Astrocyte (in vitro differentiated cells and primary cell): ENCODE data around the gene SP6. TPM values are rescaled to one million over a fixed set of nuclear protein-coding genes. Genes with fewer than 3 reads are reported as not detected.
A peak's percentile ranks its signal among the peaks of the same experiment; 100 is the strongest.

Experiments used
- DNase-seq: peaks from one replicate; pipeline ENCODE4 v3.0.0-alpha.2; 2010; ENCODE audit warnings: low read depth
- FAIRE-seq: peaks from 2 replicates; lab custom pipeline; 2011; peaks lifted over from hg19 to GRCh38; lab: Jason Lieb, UNC
- H2AFZ ChIP-seq: 2 replicates; pipeline ENCODE4 v1.6.0; 2012; ENCODE audit warnings: low read depth, low read length, inconsistent platforms
- H3K27ac ChIP-seq: 2 replicates; pipeline ENCODE4 v1.5.1; 2011; ENCODE audit warnings: low read depth, low read length, inconsistent platforms
- H3K27me3 ChIP-seq: 2 replicates; pipeline ENCODE4 v1.6.0; 2011; ENCODE audit warnings: low read length, inconsistent platforms; ENCODE audit not compliant: insufficient read depth
- H3K36me3 ChIP-seq: 2 replicates; pipeline ENCODE4 v1.5.1; 2011; ENCODE audit warnings: low read length, inconsistent platforms; ENCODE audit not compliant: insufficient read depth
- H3K4me1 ChIP-seq: 2 replicates; pipeline ENCODE4 v1.5.1; 2011; ENCODE audit warnings: low read length, inconsistent platforms; ENCODE audit not compliant: insufficient read depth
- H3K4me2 ChIP-seq: 2 replicates; pipeline ENCODE4 v1.6.0; 2012; ENCODE audit warnings: low read length, inconsistent platforms
- H3K4me3 ChIP-seq: 2 replicates; pipeline ENCODE4 v1.5.1; 2011; ENCODE audit warnings: low read depth, mild to moderate bottlenecking, low read length, inconsistent platforms; ENCODE audit not compliant: insufficient read depth
- H3K79me2 ChIP-seq: 2 replicates; pipeline ENCODE4 v1.6.0; 2012; ENCODE audit warnings: mild to moderate bottlenecking, low read length, inconsistent platforms; ENCODE audit not compliant: insufficient read depth
- H3K9ac ChIP-seq: 2 replicates; pipeline ENCODE4 v1.6.0; 2012; ENCODE audit warnings: mild to moderate bottlenecking, low read length, inconsistent platforms
- H3K9me3 ChIP-seq: 2 replicates; pipeline ENCODE4 v1.5.1; 2012; ENCODE audit warnings: low read depth, mild to moderate bottlenecking, low read length, inconsistent platforms; ENCODE audit not compliant: insufficient read depth
- H4K20me1 ChIP-seq: 2 replicates; pipeline ENCODE4 v1.6.0; 2012; ENCODE audit warnings: low read length, inconsistent platforms; ENCODE audit not compliant: insufficient read depth
- H3K27ac Mint-ChIP-seq: one replicate; pipeline ENCODE4 v1.8.0; 2021; ENCODE audit warnings: mild to moderate bottlenecking, mixed read lengths; ENCODE audit not compliant: unreplicated experiment
- H3K27me3 Mint-ChIP-seq: one replicate; pipeline ENCODE4 v1.8.0; 2021; ENCODE audit warnings: low read depth, mixed read lengths; ENCODE audit not compliant: unreplicated experiment
- H3K36me3 Mint-ChIP-seq: one replicate; pipeline ENCODE4 v1.8.0; 2021; ENCODE audit warnings: low read depth, mixed read lengths; ENCODE audit not compliant: unreplicated experiment
- H3K4me1 Mint-ChIP-seq: one replicate; pipeline ENCODE4 v1.8.0; 2021; ENCODE audit warnings: low read depth, mixed read lengths; ENCODE audit not compliant: unreplicated experiment
- H3K4me3 Mint-ChIP-seq: one replicate; pipeline ENCODE4 v1.8.0; 2021; ENCODE audit warnings: mild to moderate bottlenecking, moderate library complexity, mixed read lengths; ENCODE audit not compliant: unreplicated experiment
- H3K9me3 Mint-ChIP-seq: one replicate; pipeline ENCODE4 v1.8.0; 2021; ENCODE audit warnings: mild to moderate bottlenecking, mixed read lengths; ENCODE audit not compliant: unreplicated experiment
- EZH2 ChIP-seq: IDR thresholded peaks from 2 replicates; pipeline ENCODE4 v1.6.1; 2012; ENCODE audit warnings: mild to moderate bottlenecking, low read length, inconsistent platforms; ENCODE audit not compliant: insufficient read depth
- total RNA-seq: library from RNA; stranded (reverse); gene quantifications from 2 replicates; pipeline ENCODE4 v1.2.1, GENCODE V29; 2021
- TF ChIP-seq, protein P1 (sequence below): IDR thresholded peaks from 2 replicates; pipeline ENCODE4 v1.5.1; 2011; ENCODE audit warnings: low read depth, mild to moderate bottlenecking, inconsistent platforms, low read length, moderate library complexity; ENCODE audit not compliant: insufficient read depth

Gene SP6
- total RNA-seq, 1 donor from 2014 or later = 1.6 TPM

DNA sequence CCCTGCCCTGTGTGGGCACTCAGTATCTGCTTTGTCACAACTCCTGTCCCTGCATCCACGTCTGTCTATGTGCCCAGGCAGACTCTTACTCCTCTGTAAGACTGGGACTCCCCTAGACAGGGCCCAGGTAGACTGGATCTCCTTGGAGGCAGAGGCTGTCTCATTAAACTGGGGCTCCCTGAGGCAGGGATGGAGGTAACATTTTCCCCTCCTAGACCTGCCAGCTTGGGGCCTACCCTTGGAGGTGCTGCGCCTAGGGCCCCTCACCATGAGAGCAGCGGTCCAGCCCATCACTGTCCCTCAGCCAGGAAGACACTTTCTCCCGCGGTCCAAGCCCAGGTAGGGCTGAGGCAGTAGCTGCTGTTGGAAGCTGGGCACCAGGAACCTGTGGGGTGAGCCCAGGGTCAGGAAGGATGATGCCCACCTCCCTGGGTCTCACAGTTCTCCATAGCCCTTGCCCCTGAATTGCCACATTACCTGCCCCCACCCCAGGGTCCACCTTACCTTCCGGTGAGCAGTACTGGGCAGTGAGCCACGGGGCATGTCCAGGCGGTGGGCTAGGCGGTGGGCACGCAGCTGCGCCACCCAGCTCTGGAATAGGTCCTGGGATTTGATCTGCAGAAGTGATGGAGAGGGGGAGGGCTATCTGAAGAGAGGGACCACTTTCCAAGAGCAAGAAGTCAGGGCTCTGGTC is 32.8 kb downstream of the SP6 start:
- Histone ChIP-seq H3K27me3 (no peaks in the 10 kb centered on the region), H3K9me3 (no peaks in the 10 kb centered on the region), H3K27ac (no peak overlapping the region), H3K4me2 (no peak overlapping the region), H3K4me1 (peaks cover 15% of the 10 kb centered on the region), H3K36me3 (peaks cover 8% of the 10 kb centered on the region), H3K79me2 (peaks cover 4% of the 10 kb centered on the region), H3K9ac (no peak overlapping the region), H3K4me3 (no peak overlapping the region), H2AFZ (no peak overlapping the region), H4K20me1 (peaks cover 10% of the 10 kb centered on the region)
- Mint-ChIP-seq H3K9me3 (no peaks in the 10 kb centered on the region), H3K36me3 (peaks cover 15% of the 10 kb centered on the region), H3K27me3 (no peaks in the 10 kb centered on the region), H3K4me1 (peaks cover 6% of the 10 kb centered on the region), H3K27ac (no peak overlapping the region), H3K4me3 (peak overlapping the region; percentile 47)
- no peak for DNase-seq
- no peak for TF ChIP-seq EZH2
- TF ChIP-seq, protein P1, sequence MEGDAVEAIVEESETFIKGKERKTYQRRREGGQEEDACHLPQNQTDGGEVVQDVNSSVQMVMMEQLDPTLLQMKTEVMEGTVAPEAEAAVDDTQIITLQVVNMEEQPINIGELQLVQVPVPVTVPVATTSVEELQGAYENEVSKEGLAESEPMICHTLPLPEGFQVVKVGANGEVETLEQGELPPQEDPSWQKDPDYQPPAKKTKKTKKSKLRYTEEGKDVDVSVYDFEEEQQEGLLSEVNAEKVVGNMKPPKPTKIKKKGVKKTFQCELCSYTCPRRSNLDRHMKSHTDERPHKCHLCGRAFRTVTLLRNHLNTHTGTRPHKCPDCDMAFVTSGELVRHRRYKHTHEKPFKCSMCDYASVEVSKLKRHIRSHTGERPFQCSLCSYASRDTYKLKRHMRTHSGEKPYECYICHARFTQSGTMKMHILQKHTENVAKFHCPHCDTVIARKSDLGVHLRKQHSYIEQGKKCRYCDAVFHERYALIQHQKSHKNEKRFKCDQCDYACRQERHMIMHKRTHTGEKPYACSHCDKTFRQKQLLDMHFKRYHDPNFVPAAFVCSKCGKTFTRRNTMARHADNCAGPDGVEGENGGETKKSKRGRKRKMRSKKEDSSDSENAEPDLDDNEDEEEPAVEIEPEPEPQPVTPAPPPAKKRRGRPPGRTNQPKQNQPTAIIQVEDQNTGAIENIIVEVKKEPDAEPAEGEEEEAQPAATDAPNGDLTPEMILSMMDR = no peak
- FAIRE-seq = no peak

DNA sequence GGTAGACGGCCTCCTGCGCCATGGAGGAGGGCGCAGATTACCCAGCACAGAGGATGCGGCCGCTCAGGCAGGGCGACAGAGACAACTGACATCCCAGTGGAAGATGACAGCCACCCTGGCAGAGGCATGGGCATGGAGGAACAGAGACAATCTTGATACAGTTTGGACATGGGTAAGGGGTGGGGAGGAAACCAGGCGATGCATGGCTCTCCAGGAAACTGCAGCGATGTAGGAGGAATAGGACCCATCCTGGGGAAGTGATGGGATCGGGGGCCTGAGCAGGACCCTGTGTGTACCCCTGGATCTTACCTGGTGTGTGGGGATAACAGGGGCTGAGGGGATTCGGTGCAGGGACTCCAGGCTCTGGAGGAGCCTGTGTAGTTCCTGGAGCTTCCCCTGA is 34.0 kb downstream of the SP6 start:
- FAIRE-seq (no peak), DNase-seq (no peak)
- Histone ChIP-seq H3K4me3 (no peak overlapping the region), H3K9me3 (no peaks in the 10 kb centered on the region), H3K36me3 (peaks cover 8% of the 10 kb centered on the region), H3K9ac (no peak overlapping the region), H3K4me2 (no peak overlapping the region), H3K27ac (no peak overlapping the region), H3K79me2 (peaks cover 4% of the 10 kb centered on the region), H3K27me3 (no peaks in the 10 kb centered on the region), H3K4me1 (peaks cover 8% of the 10 kb centered on the region), H4K20me1 (peaks cover 21% of the 10 kb centered on the region), H2AFZ (no peak overlapping the region)
- Mint-ChIP-seq H3K36me3 (peaks cover 19% of the 10 kb centered on the region), H3K9me3 (no peaks in the 10 kb centered on the region), H3K27me3 (no peaks in the 10 kb centered on the region), H3K27ac (no peak overlapping the region), H3K4me1 (peaks cover 8% of the 10 kb centered on the region), H3K4me3 (no peak overlapping the region)
- TF ChIP-seq, protein P1 = no peak
- TF ChIP-seq EZH2 = no peak

DNA sequence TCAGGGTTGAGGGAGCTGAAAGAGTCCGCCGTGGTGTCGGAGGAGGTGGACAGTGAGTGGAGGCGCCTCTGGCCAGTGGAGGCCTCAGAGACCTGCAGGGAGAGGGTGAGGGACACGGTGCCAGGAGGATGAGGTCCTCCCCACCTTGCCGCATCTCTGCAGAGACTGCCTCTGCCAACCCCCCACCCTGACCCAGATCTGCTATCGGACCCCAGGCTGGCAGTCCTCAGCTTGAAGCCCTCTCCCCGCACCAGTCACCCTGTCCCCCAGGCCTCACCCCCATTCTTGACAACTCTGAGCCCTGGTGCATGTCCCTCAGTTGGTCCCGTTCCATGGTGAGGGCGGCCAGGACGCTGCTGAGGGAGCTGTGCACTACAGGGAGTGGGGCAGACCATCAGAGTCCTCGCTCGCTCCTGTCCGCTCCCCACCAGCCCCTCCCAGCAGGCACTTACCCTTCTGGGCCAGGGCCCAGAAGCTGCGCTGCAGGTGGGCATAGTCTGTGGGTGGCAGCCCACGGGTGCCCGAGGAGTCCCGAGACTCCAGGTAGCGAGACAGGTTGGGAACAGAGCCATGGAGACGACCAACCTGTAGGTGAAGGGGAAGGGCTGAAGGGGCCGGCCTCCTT is 34.7 kb downstream of the SP6 start:
- Histone ChIP-seq H3K27me3 (no peaks in the 10 kb centered on the region), H2AFZ (no peak overlapping the region), H3K36me3 (peaks cover 8% of the 10 kb centered on the region), H3K4me1 (peaks cover 4% of the 10 kb centered on the region), H4K20me1 (peaks cover 28% of the 10 kb centered on the region), H3K9me3 (no peaks in the 10 kb centered on the region), H3K27ac (no peak overlapping the region), H3K4me2 (no peak overlapping the region), H3K79me2 (peaks cover 4% of the 10 kb centered on the region), H3K4me3 (no peak overlapping the region), H3K9ac (no peak overlapping the region)
- no peak overlapping the region for H3K4me3 Mint-ChIP-seq
- H3K9me3 Mint-ChIP-seq = no peaks in the 10 kb centered on the region
- TF ChIP-seq, protein P1 = no peak
- no peak for TF ChIP-seq EZH2
- H3K27me3 Mint-ChIP-seq = no peaks in the 10 kb centered on the region
- DNase-seq (no peak), FAIRE-seq (no peak)
- H3K36me3 Mint-ChIP-seq = peaks cover 26% of the 10 kb centered on the region
- no peak overlapping the region for H3K27ac Mint-ChIP-seq
- H3K4me1 Mint-ChIP-seq = peaks cover 15% of the 10 kb centered on the region
